ENCODE measurements around the gene LAIR1.

LAIR1 gene

DNA sequence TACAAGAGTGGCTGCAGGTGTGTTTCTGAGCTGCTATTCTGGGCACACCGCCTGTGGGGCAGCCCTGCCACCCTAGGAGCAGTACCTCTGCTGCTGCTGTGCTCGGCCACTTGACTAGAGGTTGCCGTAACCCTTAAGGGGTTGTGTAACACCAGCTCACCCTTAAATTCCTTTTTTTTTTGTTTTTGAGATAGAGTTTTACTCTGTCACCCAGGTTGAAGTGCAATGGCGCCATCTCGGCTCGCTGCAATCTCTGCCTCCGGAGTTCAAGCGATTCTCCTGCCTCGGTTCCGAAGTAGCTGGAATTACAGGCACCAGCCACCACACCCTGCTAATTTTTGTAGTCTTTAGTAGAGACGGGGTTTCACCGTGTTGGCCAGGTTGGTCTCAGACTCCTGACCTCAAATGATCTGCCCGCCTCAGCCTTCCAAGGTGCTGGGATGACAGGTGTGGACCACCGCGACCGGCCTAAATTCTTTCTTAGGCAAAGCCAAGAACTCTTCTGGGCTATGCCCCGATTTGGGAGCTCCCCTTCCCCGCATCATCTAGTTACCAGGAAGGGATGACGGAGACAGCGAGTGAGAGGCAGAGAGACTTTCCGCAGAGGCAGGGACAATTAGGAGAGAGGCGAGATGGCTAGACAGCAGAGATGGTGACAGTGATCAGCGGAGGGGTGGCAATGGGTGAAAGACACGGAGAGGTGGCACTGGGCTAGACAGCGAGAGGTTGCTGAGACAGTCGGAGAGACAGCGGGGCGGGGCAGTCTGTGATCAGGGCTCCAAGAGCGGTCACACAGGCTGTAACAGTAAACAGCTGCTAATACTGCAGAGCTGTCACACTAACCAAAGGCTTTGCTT lies 47.4 kb downstream of the LAIR1 start:
- DNase-seq (ENCODE audit: low spot score) = no peak

DNA sequence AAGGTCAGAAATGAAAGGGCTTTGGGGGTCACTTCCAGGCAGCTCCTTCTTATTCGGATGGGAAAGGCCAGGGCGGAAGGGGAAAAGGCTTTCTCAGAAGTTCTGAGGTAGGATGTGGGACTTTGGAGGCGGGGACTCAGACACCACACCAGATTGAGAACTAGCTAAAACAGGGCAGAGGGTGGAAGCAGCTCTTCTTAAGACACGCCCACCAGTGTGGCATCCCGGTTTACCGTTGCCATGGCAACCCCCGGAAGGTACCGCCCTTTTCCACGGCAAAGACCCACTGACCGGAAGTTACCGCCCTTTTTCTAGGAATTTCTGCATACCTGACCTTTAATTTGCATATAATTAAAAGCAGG lies 48.0 kb downstream of the LAIR1 start:
- no peak for DNase-seq (ENCODE audit: low spot score)

DNA sequence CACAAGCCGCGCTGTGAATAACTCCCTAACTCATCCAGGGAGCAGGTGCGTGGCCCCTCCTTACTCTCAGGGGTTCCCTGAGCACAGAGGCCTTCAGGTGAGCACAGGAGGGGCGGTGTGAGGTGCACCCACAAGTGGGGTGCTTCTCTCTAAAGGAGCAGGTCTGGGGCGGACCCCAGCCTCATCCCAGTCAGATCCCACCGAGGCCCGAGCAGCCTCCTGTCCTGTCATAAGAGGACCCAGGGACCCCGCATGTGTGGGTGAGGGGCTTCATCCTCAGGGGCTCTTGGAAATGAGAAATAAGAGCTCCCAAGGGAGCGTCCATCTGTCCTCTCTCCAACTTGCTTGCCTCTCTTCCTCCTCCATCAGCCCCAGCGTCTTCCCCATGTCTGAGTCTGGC lies 48.8 kb downstream of the LAIR1 start:
- no peak for DNase-seq (ENCODE audit: low spot score)

DNA sequence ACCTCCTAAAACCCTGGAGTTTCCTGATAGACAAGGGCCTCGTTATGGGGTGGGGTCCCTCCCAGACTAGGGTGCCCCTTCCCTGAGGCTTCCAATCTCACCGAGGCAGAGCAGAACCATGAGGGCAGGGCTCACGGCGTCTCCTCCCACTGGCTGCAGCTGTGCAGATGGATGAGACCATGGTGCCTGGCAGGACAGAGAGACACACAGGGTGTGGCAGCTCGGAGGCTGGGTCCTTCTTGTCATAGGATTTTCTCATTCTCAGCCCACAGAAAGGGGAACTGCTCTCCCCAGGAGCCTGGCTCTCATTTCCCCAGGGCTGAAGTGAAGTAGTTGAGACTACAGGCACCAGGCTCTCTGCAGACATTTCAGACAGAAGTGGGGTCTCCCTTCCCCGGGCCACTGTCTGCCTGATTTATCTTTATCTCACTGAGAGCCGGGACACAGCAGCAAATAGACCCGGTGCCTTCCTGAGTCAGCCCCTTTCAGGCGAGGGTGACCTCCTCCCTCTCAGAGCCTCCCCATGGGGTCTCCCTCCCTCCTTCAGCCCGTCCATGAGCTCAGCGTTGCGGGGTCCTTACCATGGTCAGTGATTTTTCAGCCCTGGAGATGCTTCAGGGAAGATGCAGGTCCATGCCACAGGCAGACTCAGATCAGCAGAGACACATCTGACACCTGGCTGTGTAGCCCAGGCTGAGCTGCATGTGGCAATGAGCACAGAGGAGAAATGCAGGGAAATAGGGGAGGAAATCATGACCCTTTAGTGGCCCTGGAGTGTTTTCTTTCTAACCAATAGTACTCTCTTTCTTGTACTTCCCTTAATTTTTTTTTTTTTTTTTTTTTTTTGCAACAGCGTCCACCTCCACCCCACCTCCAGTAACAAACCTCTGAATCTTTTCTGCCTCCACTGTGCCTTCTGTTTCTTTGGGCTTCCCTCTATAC lies 52.0 kb downstream of the LAIR1 start, which contains the start of gene LILRA5:
TSS of gene LILRA5 (minus strand) at position 731 of the 942 bp plus-strand sequence. CDS start at position 584, 147 bp downstream.
- no peak for DNase-seq (ENCODE audit: low spot score)

DNA sequence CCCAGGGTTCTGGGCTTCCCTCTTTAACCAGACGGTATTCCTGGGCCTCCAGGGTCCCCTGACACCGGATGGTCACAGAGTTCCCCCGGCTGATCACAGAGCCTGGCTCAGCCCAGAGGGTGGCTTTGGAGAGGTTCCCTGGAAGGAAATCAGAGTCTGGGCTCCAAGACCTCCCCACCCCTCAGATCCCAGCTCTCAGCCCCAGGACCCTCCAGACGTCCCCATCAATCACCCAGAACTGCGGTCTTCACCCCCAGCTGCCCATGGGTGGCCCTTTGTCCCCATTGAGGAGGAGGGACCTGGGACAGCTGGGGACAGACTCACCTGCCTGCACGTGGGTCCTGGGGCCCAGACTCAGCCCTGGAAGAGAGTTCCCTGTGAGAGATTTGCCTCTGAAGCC lies 52.7 kb downstream of the LAIR1 start:
- no peak for DNase-seq (ENCODE audit: low spot score)

DNA sequence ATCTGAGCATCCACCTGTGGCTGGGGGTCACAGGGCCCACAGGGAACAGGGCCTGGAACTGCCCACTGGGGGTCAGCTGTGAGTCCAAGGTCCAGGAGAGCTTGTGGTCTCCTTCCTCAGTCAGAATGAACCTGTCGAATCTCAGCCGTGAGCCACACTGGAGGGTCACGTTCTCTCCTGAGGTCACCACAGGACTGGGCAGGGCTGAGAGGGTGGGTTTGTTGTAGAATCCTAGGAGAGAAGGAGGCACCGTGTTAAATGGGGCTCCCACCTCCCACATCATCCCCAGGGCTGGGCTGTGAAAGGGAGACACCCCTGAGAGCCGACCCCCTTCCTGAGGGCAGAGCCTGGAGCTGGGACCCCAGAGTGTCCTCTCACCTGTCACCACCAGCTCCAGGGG lies 53.2 kb downstream of the LAIR1 start:
- no peak for DNase-seq (ENCODE audit: low spot score)

DNA sequence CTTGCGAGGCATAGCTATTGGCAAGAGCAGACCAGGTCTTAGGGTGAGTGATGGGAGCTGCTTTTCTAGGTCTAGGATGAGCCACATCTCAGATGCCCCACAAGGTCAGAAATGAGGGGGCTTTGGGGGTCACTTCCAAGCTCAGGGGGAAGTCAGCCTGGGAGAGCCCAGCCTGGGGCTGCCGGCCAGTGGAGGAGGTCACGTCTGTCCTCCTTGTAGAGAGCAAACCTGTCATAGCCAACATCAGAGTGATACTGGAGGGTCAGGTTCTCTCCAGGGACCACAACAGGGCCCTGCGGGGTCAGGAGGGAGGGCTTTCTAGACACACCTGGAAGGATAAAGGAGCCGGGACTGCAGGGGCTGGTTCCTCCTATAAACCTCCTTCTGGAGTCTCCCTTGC lies 54.2 kb downstream of the LAIR1 start:
- DNase-seq (ENCODE audit: low spot score) = no peak

DNA sequence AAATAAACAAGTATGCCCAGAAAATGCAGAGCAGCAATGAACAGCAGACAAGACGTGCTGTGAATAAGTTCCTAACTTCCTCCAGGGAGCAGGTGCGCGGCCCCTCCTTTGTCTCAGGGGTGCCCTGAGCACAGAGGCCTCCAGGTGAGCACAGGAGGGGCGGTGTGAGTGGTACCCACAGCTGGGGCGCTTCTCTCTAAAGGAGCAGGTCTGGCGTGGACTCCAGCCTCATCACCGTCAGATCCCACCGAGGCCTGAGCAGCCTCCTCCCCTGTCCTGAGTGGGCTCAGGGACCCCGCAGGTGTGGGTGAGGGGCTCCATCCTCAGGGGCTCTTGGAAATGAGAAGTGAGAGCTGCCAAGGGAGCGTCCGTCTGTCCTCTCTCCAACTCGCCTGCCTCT lies 54.9 kb downstream of the LAIR1 start:
- no peak for DNase-seq (ENCODE audit: low spot score)

DNA sequence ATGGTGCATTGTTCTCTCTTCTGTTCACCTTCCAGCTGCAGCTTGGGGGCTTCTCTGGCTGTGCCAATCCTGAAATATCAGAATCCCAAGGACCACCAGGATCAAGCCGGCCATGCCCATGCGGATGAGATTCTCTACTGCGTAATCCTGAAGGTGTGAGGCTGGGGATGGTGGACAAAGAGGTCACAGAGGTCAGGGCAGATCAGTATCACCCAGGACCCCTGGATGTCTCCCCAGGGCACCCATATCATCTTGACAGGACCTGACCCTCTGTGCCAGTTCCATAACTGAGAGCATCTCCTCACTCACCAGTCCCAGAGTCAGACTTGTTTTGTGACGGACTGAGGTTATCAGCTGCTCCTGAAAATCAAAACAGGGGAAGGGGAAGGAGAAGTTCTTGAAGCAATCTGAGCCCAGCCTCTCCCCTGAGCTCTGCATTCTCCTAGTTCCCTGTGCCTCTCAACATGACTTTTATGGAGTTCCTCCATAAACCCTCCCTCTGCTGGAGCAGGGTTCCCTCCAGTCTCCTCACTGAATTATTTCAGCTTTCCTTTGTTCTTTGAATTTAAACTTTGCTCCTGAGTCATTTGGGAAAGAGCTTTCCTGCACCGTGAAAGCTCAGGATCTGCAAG lies 57.2 kb downstream of the LAIR1 start:
- DNase-seq (ENCODE audit: low spot score) = no peak

DNA sequence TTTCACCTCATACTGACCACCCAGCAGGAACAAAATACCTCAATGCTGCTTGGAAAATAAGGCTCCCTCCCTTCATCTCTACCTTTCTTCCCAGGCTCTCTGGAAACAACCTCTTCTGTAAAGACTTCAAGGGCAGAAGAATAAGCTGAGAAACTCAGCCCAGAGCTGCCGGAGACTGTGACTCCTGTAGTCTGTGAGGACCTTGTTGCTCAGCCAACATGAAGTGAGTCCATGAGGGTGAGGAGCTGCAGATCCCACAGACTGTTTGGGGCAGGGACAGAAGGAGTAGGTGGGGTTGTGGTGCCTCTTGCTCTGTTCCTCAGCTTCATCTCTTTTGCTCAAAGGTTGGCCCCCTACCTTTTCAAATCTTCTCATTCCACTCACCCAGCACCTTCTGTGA lies 59.6 kb downstream of the LAIR1 start:
- DNase-seq (ENCODE audit: low spot score) = no peak

DNA sequence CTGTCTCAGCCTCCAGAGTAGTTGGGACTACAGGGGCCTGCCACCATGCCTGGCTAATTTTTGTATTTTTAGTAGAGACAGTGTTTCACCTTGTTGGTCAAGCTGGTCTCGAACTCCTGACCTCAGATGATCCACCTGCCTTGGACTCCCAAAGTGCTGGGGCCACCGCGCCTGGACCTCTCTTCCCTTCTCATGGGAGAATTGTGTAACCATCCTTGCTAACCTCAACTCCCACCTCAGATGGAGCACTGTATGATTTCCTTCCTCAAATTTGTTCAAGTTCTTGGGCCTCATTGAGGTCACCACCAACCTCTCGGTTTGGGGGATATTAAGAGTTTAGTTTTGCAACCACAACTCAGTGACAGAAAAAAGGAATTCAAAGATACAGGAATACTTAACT lies 62.5 kb downstream of the LAIR1 start:
- DNase-seq (ENCODE audit: low spot score) = no peak
